ENCODE results near the gene IFT172.

GRCh38 chr2:27435628-27436027 lies 53.9 kb downstream of the IFT172 start:
- TF ChIP-seq CTCF (conservative IDR thresholded peaks at IDR 0.05 in 1 of 2, IDR thresholded peaks at IDR 0.05 in 1 of 2; ENCODE audit: low read depth in 1 of 2, low read length in 2 of 2) (no peak), EZH2 (IDR thresholded peaks at IDR 0.05; ENCODE audit: low read length, missing control alignments) (no peak)
